VCaP (cell line): ENCODE data around the gene TBX3.
A peak's percentile ranks its signal among the peaks of the same experiment; 100 is the strongest.

Source experiments
- H3K27ac ChIP-seq: fragments of 450-650 bp; 2 replicates; pipeline ENCODE4 v1.5.1; 2017
- CTCF ChIP-seq: fragments of 450-650 bp; conservative IDR thresholded peaks from 2 replicates; pipeline ENCODE4 v1.5.1; 2017; ENCODE audit warnings: mild to moderate bottlenecking, moderate library complexity

TBX3 gene

GRCh38 chr12:114680604-114681069 lies 3.3 kb downstream of the TBX3 start:
- no peak for TF ChIP-seq CTCF
- H3K27ac ChIP-seq: peak overlapping the region; percentile 97

GRCh38 chr12:114679942-114680341 lies 4.0 kb downstream of the TBX3 start:
- H3K27ac ChIP-seq: peak overlapping the region; percentile 97
- TF ChIP-seq CTCF: no peak

GRCh38 chr12:114679452-114679875 lies 4.5 kb downstream of the TBX3 start:
- H3K27ac ChIP-seq: peak overlapping the region; percentile 97
- TF ChIP-seq CTCF: no peak

- H3K27ac ChIP-seq: peak overlapping the region; percentile 97
- no peak for TF ChIP-seq CTCF
These were observed 5.3 kb downstream of the TBX3 start for GRCh38 chr12:114678718-114679117.

GRCh38 chr12:114678028-114678427 lies 5.9 kb downstream of the TBX3 start:
- peak overlapping the region; percentile 97 for H3K27ac ChIP-seq
- no peak for TF ChIP-seq CTCF

GRCh38 chr12:114676142-114676741 lies 7.7 kb downstream of the TBX3 start:
- TF ChIP-seq CTCF: no peak

GRCh38 chr12:114674251-114675047 lies 9.5 kb downstream of the TBX3 start:
- H3K27ac ChIP-seq: peak overlapping the region; percentile 97
- TF ChIP-seq CTCF: no peak

More at GRCh38 chr12:114676142-114676741, 7.7 kb downstream of the TBX3 start:
- peak overlapping the region; percentile 97 for H3K27ac ChIP-seq
